ENCODE measurements around the gene PARP11. TPM values are rescaled to one million over a fixed set of nuclear protein-coding genes. Genes with fewer than 3 reads are reported as not detected.

The PARP11 gene, protein sequence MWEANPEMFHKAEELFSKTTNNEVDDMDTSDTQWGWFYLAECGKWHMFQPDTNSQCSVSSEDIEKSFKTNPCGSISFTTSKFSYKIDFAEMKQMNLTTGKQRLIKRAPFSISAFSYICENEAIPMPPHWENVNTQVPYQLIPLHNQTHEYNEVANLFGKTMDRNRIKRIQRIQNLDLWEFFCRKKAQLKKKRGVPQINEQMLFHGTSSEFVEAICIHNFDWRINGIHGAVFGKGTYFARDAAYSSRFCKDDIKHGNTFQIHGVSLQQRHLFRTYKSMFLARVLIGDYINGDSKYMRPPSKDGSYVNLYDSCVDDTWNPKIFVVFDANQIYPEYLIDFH
- total RNA-seq (2021) (8.0 to 11.0 TPM (median 9.5 TPM) in 3 replicates), Bru-seq, nascent RNA (percentile 75 among the genes with signal in this experiment)
- long read RNA-seq, experiment 1, full-length matches to known transcripts, result 27 of 58 reads
- long read RNA-seq, experiment 1, partial matches to known transcripts, result 1 of 58 reads
- long read RNA-seq, experiment 1, other reads (novel, unspliced or antisense), result 30 of 58 reads
- long read RNA-seq, experiment 2, full-length matches to known transcripts, result 1 of 7 reads
- long read RNA-seq, experiment 2, partial matches to known transcripts, result 0 of 7 reads
- long read RNA-seq, experiment 2, other reads (novel, unspliced or antisense), result 6 of 7 reads
- long read RNA-seq, experiment 3, full-length matches to known transcripts, result 5 of 8 reads
- long read RNA-seq, experiment 3, partial matches to known transcripts, result 0 of 8 reads
- long read RNA-seq, experiment 3, other reads (novel, unspliced or antisense), result 3 of 8 reads

DNA sequence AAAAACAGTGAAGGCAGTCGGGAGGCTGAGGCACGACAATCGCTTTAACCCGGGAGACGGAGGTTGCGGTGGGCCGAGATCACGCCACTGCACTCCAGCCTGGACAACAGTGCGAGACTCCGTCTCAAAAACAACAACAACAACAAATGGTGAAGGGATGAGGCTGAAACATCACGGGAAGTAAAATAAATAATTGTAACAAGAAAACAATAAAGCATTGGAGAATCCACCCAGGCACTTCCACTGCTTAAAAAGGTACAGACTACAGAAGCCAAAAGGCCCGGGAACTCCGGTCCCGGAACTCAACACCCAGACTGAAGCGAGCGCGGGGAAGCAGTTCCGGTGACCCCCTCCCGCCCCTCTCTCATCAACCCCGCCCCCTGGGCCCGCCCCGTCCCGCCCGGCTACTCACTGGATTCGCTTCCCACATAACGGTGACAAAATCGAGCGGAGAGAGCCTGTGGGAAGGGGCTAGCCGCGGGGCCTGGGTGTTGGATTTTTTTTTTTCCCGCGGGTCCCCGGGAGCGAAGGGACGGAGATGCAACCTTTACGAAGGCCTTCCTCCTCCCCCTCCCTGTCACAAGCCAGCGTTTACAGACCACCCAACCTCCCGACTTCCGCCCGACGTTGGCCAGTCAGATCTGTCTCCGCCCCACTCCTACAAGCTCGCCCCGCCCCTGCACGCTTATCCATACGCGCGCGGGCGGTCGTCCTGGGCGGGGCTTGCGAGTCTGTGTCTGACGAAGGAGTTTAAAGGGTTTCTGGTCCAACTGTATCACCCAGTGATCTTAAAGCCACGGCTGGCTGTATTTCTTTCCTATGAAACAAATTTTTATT is at the start of gene PARP11:
TSS of gene PARP11 (minus strand) at position 600 of the 837 bp plus-strand sequence. CDS start at position 430, 170 bp downstream.
- no peak for TF ChIP-seq ZNF671 (CRISPR knock-in tag; IDR thresholded peaks at IDR 0.05)
- TF ChIP-seq ZNF121 (CRISPR knock-in tag; IDR thresholded peaks at IDR 0.05), result peak; percentile 99
- no peak for TF ChIP-seq FOXK1 (CRISPR knock-in tag; IDR thresholded peaks at IDR 0.05)
- TF ChIP-seq GTF2I (CRISPR knock-in tag; conservative IDR thresholded peaks at IDR 0.05), result 0 out of 2 replicates have a peak, but pooled peaks have one; percentile 36
- TF ChIP-seq SP1 (CRISPR knock-in tag; conservative IDR thresholded peaks at IDR 0.05), result peak; percentile 75
- TF ChIP-seq, protein P1, sequence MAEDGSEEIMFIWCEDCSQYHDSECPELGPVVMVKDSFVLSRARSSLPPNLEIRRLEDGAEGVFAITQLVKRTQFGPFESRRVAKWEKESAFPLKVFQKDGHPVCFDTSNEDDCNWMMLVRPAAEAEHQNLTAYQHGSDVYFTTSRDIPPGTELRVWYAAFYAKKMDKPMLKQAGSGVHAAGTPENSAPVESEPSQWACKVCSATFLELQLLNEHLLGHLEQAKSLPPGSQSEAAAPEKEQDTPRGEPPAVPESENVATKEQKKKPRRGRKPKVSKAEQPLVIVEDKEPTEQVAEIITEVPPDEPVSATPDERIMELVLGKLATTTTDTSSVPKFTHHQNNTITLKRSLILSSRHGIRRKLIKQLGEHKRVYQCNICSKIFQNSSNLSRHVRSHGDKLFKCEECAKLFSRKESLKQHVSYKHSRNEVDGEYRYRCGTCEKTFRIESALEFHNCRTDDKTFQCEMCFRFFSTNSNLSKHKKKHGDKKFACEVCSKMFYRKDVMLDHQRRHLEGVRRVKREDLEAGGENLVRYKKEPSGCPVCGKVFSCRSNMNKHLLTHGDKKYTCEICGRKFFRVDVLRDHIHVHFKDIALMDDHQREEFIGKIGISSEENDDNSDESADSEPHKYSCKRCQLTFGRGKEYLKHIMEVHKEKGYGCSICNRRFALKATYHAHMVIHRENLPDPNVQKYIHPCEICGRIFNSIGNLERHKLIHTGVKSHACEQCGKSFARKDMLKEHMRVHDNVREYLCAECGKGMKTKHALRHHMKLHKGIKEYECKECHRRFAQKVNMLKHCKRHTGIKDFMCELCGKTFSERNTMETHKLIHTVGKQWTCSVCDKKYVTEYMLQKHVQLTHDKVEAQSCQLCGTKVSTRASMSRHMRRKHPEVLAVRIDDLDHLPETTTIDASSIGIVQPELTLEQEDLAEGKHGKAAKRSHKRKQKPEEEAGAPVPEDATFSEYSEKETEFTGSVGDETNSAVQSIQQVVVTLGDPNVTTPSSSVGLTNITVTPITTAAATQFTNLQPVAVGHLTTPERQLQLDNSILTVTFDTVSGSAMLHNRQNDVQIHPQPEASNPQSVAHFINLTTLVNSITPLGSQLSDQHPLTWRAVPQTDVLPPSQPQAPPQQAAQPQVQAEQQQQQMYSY (CRISPR knock-in tag; IDR thresholded peaks at IDR 0.05), result 0 out of 2 replicates have a peak, but pooled peaks have one; percentile 24
- H3K36me3 Mint-ChIP-seq, result no peaks in the 10 kb centered on the region
- H3K9me3 Mint-ChIP-seq, result peaks cover 6% of the 10 kb centered on the region; the same call in 1 of the 2 replicates
- H3K4me3 Mint-ChIP-seq, result peak within 1 kb of the TSS; percentile 87
- peaks cover 16% of the 10 kb centered on the region for H3K4me1 Mint-ChIP-seq
- CTCF ChIA-PET, result interaction anchor here (0.6 to 1.6 kb wide), 9 partner anchors 10 to 451 kb away, joined by 3 to 7 read pairs (median 4); no protein-coding TSS in a partner anchor
- DNase-seq (ENCODE audit: low spot score), result peak; percentile 95
- ATAC-seq, result peak; percentile 99
- H3K27me3 Mint-ChIP-seq (ENCODE audit: low read depth), result peaks cover 7% of the 10 kb centered on the region
- POLR2A ChIA-PET, result interaction anchor here (0.5 to 0.6 kb wide), 2 partner anchors 10 to 118 kb away, joined by 3 to 4 read pairs; no protein-coding TSS in a partner anchor
- peak within 1 kb of the TSS; percentile 83 for H3K27ac Mint-ChIP-seq

DNA sequence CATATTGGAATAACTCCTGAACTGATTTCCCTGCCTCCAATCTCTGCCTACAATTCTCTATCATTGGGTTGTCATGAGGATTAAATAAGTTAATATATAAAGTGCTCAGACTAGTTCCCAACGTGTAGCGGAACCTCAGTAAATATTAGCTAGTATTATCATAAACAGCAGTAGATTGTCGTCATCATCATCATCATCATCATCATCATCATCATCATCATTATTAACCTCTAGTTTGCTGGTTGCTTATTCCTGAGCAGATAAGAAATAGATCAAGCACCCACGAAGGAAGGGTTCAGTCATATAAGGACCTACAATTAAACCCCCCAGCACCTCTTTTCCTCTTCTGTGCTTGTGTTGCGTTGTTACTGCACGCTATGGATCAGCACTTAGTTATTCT is 48.8 kb upstream of the PARP11 start:
- Mint-ChIP-seq H3K4me1 (no peaks in the 10 kb centered on the region), H3K4me3 (no peak overlapping the region), H3K27me3 (ENCODE audit: low read depth) (peaks cover 2% of the 10 kb centered on the region; the same call in 1 of the 2 replicates), H3K27ac (no peak overlapping the region), H3K9me3 (peaks cover 8% of the 10 kb centered on the region), H3K36me3 (no peaks in the 10 kb centered on the region)
- ChIA-PET POLR2A (interaction anchor here (0.6 kb wide), 1 partner anchor 26 kb away, joined by 3 read pairs; no protein-coding TSS in a partner anchor), CTCF (no interaction called here)
- TF ChIP-seq NFE2L1 (CRISPR knock-in tag; IDR thresholded peaks at IDR 0.05) (no peak), ZNF121 (CRISPR knock-in tag; IDR thresholded peaks at IDR 0.05) (no peak), CBFB (CRISPR knock-in tag; IDR thresholded peaks at IDR 0.05; ENCODE audit: low read depth) (no peak), NR2C2 (CRISPR knock-in tag; IDR thresholded peaks at IDR 0.05) (no peak), ZNF138 (CRISPR knock-in tag; conservative IDR thresholded peaks at IDR 0.05) (no peak), SP1 (CRISPR knock-in tag; conservative IDR thresholded peaks at IDR 0.05) (no peak), ZNF396 (CRISPR knock-in tag; IDR thresholded peaks at IDR 0.05; ENCODE audit: borderline replicate concordance) (no peak), NR1H2 (CRISPR knock-in tag; IDR thresholded peaks at IDR 0.05) (no peak), SMAD3 (CRISPR knock-in tag; IDR thresholded peaks at IDR 0.05; ENCODE audit: borderline replicate concordance) (no peak), IRF2 (CRISPR knock-in tag; IDR thresholded peaks at IDR 0.05; ENCODE audit: borderline replicate concordance, low read depth) (no peak)
- TF ChIP-seq, protein P2, sequence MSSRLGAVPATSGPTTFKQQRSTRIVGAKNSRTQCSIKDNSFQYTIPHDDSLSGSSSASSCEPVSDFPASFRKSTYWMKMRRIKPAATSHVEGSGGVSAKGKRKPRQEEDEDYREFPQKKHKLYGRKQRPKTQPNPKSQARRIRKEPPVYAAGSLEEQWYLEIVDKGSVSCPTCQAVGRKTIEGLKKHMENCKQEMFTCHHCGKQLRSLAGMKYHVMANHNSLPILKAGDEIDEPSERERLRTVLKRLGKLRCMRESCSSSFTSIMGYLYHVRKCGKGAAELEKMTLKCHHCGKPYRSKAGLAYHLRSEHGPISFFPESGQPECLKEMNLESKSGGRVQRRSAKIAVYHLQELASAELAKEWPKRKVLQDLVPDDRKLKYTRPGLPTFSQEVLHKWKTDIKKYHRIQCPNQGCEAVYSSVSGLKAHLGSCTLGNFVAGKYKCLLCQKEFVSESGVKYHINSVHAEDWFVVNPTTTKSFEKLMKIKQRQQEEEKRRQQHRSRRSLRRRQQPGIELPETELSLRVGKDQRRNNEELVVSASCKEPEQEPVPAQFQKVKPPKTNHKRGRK (CRISPR knock-in tag; IDR thresholded peaks at IDR 0.05; ENCODE audit: borderline replicate concordance), result no peak
- TF ChIP-seq, protein P3, sequence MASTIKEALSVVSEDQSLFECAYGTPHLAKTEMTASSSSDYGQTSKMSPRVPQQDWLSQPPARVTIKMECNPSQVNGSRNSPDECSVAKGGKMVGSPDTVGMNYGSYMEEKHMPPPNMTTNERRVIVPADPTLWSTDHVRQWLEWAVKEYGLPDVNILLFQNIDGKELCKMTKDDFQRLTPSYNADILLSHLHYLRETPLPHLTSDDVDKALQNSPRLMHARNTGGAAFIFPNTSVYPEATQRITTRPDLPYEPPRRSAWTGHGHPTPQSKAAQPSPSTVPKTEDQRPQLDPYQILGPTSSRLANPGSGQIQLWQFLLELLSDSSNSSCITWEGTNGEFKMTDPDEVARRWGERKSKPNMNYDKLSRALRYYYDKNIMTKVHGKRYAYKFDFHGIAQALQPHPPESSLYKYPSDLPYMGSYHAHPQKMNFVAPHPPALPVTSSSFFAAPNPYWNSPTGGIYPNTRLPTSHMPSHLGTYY (CRISPR knock-in tag; IDR thresholded peaks at IDR 0.05), result no peak
- TF ChIP-seq, protein P4, sequence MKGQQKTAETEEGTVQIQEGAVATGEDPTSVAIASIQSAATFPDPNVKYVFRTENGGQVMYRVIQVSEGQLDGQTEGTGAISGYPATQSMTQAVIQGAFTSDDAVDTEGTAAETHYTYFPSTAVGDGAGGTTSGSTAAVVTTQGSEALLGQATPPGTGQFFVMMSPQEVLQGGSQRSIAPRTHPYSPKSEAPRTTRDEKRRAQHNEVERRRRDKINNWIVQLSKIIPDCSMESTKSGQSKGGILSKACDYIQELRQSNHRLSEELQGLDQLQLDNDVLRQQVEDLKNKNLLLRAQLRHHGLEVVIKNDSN (CRISPR knock-in tag; IDR thresholded peaks at IDR 0.05), result no peak
- TF ChIP-seq, protein P5, sequence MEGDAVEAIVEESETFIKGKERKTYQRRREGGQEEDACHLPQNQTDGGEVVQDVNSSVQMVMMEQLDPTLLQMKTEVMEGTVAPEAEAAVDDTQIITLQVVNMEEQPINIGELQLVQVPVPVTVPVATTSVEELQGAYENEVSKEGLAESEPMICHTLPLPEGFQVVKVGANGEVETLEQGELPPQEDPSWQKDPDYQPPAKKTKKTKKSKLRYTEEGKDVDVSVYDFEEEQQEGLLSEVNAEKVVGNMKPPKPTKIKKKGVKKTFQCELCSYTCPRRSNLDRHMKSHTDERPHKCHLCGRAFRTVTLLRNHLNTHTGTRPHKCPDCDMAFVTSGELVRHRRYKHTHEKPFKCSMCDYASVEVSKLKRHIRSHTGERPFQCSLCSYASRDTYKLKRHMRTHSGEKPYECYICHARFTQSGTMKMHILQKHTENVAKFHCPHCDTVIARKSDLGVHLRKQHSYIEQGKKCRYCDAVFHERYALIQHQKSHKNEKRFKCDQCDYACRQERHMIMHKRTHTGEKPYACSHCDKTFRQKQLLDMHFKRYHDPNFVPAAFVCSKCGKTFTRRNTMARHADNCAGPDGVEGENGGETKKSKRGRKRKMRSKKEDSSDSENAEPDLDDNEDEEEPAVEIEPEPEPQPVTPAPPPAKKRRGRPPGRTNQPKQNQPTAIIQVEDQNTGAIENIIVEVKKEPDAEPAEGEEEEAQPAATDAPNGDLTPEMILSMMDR (IDR thresholded peaks at IDR 0.05), result no peak
- DNase-seq (ENCODE audit: low spot score) (no peak), ATAC-seq (no peak)

Data from WTC11 (cell line).